Left colon (tissue), 2 donors: ENCODE results near the gene LRRC51. TPM values are rescaled to one million over a fixed set of nuclear protein-coding genes. Genes with fewer than 3 reads are reported as not detected.

Source experiments
- ATAC-seq: fragments of 200-7000 bp; cut with Tn5 transposase; one replicate; pipeline ENCODE4 v1.9.1; 2020; ENCODE audit warnings: mild to moderate bottlenecking, moderate library complexity
- DNase-seq, 2 donors: peaks; one replicate each; pipeline ENCODE4 v3.0.0-alpha.2; 2020
- intact Hi-C, 2 donors: fragments of 100-400 bp; cut with DNase I in 1 of 2; cut with micrococcal nuclease in 1 of 2; formaldehyde crosslinking; loops; one replicate each; pipeline versions ENCODE4 v1.11.2 to v1.14.0; 2022; cut with DNase I, micrococcal nuclease
- total RNA-seq, 2 donors: library from RNA; stranded (reverse); fragmentation: NEBNext Ultra II Directional; extraction: Animal tissue kit (Norgen Biotek cat#: 25700); gene quantifications; one replicate each; pipeline ENCODE4 v1.2.1, GENCODE V29; 2021
- donor health status: DM: no; HTN: no; CAD: no.
- donor health status: DM: yes; HTN: yes; CAD: no.

LRRC51 gene
- total RNA-seq, 2 donors from 2014 or later: 8.0 to 10.1 TPM

GRCh38 chr11:72100009-72100408, 19.4 kb downstream of the LRRC51 start:
- ATAC-seq (no peak), DNase-seq (no peak)

DNA sequence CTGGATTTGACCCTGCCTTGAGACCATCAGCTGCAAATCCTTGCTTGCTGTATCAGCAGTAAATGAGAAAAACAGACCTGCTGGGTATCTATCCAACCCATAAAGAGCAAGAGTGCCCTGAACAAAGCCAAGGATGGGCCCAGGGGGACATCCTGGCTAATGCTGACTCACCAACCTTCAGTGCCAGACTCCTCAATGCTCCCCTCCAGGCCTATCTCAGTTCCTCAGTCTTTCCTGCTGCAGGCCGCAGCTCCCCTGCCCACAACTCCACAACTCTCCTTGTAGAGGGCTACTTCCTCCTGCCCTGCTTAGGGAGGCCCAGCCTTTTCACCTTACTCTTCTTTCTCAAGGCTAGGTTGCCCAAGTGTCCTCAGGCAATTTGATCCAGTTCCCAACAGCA, 19.8 kb downstream of the LRRC51 start:
- DNase-seq (no peak), ATAC-seq (no peak)
- intact Hi-C loops: no loop called here

More at GRCh38 chr11:72100009-72100408, 19.4 kb downstream of the LRRC51 start:
- intact Hi-C loops: no loop called here

DNA sequence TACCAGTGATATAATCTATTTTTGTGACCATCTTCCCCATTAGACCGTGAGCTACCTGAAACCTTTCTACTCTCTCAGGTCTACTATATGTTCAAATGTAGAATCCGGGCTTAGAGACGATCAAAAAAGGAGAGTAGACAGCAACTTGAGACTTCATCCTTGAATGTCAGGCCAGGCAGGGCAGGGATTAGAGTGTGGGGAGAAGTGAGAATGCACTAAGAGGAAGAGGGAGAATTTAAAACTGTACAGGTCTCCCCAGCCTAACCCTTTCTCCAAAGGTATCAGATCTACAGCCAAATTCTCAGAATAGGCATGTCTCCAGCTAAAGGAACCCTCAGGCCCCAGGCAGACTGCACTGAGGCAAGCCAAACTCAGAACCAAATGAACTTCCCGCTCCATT, 21.5 kb downstream of the LRRC51 start:
- intact Hi-C loops: no loop called here
- ATAC-seq (peak; percentile 0), DNase-seq (no peak)

DNA sequence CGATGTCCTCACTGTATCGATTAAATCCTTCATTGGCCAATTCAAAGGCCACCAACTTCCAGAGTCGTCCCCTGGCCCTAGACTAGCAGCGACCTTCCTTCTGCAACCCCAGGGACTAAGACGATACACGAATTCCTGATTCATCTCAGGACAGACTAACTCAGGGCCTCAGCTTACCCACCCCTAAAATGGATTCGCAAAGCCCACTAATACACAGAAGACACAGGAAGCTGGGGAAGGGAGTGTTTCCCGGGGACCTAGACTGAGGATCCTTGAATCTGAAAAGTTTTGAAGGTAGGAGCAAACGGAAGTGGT, 21.9 kb downstream of the LRRC51 start:
- ATAC-seq: no peak
- no peak for DNase-seq
- intact Hi-C loops: no loop called here

DNA sequence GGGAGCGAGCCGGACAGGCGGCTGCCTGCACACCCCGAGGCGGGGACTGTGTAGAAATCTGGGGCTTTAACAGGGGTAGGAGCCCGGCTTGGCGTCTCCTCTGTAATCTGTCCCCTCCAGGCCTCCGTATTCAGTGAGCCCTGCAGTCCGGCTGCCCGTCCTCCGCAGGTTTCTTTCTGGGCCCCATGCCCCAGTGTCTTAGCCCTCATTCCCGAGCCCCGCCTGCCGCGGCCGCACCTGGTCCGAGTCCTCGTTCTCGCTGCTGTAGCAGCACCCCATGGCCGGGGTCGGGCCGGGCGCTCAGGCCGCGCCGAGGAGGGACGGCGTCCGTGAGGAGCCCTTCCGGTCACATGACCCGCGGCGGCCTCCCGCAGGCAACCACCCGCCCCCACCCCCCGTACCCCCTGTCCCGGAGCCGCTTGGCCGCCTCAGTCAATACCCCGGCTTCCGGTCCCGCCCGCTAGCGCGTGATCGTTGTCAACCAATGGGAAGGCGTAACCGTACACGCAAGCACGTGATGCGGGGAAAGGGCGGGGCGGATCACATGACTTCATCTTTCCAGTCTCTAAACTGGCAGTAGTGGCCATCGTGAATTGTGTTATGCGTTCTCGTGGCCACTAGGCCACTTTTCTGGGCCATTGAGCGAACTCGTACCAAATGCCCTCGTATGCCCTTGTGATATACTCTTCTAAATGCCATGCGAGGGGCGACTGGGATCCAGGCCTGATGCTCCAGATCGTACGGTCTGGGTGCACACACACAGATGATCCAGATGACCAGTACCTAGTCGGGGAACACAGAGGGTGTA, 22.5 kb downstream of the LRRC51 start, which contains the start of gene LAMTOR1:
TSS of gene LAMTOR1 (minus strand) at position 352 of the 808 bp plus-strand sequence. CDS start at position 279, 73 bp downstream.
- peak; percentile 97 for ATAC-seq
- intact Hi-C loops: no loop called here
- DNase-seq: peak; percentile 100

DNA sequence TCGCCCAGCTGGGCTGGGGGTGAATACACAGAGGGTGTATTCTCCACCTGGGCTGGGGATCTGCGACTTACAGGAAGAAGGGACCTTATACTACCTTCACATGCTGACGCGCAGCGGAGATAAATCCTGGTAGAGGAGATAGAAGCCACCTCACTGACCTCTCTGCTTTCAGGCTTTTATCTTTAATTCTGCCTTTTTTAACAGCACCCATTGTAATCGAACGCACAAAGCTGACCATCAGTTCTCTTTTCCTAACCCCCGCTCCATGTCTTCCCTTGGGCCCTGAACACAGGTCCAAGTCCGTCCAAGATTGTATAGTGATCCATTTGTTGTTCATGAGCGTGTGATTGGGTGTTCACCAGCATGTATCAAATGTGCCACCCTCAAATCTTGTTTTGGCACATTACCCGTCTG, 23.1 kb downstream of the LRRC51 start:
- ATAC-seq: no peak
- intact Hi-C loops: no loop called here
- DNase-seq: no peak

- DNase-seq: no peak
- intact Hi-C loops: no loop called here
- no peak for ATAC-seq
Measured at GRCh38 chr11:72105888-72106287, 25.2 kb downstream of the LRRC51 start, which contains the start of gene TOMT. Gene TOMT (plus strand): TSS chr11:72105924. CDS start chr11:72105952, 28 bp downstream.

DNA sequence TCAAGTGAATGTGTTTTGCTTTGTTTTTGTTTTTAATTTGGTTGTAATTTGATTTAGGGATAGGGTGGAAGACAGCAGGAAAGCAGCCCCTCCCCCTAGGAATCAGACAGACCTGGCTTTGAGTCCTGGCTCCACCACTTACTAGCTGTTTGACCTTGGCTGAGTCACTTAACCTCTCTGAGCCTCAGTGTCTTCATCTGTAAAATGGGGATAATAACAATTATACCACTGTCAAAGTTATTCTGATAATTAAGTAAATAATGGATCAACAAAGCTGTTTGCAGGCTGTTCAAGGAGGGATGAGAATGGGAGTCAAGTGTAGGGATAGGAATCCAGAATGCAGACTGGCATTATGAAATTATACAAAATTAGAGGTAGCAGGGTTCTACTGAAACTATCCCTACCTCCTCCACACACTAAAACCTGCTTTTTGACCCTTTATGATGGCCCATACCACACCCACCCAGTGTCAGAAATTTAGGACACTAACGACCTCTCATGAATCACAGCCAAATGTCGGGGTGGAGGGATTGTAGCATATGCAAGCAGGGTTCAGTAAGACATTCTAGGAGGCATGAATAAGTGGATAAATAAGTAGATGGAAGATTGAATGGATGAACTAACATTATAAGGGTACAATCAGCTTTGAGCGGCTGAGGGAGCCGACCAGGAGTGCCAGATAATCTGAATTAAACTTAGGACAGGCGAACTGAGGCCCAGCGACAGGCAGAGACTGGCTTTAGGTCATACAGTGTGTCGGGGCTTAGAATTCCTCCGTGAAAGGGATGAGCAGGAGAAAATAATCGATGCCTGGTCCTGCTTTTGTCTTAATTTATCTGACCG, 30.9 kb downstream of the LRRC51 start:
- ATAC-seq (no peak), DNase-seq (no peak)
- intact Hi-C loops: no loop called here

- DNase-seq (peak; percentile 99), ATAC-seq (peak; percentile 90)
- intact Hi-C loops: no loop called here
Measured at GRCh38 chr11:72112143-72112977, 31.7 kb downstream of the LRRC51 start, which contains the start of gene ANAPC15. Gene ANAPC15 (minus strand): TSS chr11:72112695. CDS start chr11:72111276, 1,419 bp downstream.

- intact Hi-C loops: no loop called here
- DNase-seq (no peak), ATAC-seq (no peak)
Measured at GRCh38 chr11:72112978-72113808, 32.5 kb downstream of the LRRC51 start.

- intact Hi-C loops: no loop called here
- DNase-seq (no peak), ATAC-seq (no peak)
Measured at GRCh38 chr11:72114570-72114969, 33.9 kb downstream of the LRRC51 start.

GRCh38 chr11:72116019-72116755, 35.5 kb downstream of the LRRC51 start:
- intact Hi-C loops: no loop called here
- DNase-seq (no peak), ATAC-seq (no peak)

DNA sequence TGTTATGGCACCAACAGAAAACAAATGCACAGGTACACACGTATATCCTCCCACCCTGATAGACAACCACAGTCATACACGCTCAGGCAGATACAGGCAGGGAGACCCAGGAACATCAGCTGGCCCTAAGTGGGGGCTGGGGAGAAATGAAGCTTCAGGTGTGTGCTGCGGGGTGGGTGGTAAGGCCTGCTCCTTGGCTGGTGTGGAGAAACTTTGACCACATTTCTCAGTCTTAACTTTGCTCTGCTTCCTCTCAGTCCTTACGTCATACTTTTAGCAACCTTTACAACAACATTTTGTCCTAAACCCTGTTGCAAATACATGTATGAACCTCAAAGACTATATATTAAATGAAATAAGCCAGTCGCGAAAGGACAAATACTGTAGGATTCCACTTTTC, 38.5 kb downstream of the LRRC51 start:
- ATAC-seq: no peak

DNA sequence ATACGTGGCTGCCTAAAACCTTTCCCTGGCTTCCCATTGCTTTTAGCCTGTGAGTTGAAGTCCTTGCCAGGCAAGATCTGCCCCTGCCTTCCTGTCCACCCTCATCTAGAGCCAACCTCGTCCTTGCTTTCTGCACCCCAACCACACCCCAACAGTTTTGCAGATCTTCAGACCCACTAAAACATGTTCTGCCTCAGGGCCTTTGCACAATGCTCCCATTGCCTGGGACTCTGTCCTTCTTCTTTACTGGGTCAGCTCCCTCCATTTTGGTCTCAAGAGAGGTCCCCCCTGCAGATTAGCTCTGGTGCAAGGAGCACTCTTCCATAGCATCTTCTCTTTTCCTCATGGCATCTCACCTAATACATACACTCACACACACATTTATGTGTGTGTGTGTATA, 40.3 kb downstream of the LRRC51 start:
- intact Hi-C loops: no loop called here
- ATAC-seq (no peak), DNase-seq (no peak)

More for the DNA sequence above, 38.5 kb downstream of the LRRC51 start:
- intact Hi-C loops: no loop called here
- no peak for DNase-seq

DNA sequence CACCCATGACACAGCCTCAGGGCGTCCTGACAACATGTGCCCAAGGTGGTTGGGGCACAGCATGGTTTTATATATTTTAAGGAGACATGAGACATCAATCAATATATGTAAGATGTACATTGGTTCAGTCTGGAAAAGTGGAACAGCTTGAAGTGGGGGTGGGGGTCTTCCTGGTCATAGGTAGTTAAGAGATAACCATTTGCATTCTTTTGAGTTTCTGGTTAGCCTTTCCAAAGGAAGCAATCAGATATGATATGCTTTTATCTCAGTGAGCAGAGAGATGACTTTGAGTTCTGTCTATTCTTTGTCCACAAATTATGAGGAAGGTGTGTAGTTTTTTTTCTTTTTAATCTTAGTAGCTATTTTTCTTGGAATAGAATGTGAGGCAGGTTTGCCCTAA, 42.0 kb downstream of the LRRC51 start:
- DNase-seq (no peak), ATAC-seq (no peak)
- intact Hi-C loops: no loop called here

- ATAC-seq: no peak
- DNase-seq: no peak
- intact Hi-C loops: no loop called here
Measured at GRCh38 chr11:72123117-72123653, 42.5 kb downstream of the LRRC51 start.

GRCh38 chr11:72124046-72124445, 43.4 kb downstream of the LRRC51 start:
- no peak for DNase-seq
- no peak for ATAC-seq

More at GRCh38 chr11:72124046-72124445, 43.4 kb downstream of the LRRC51 start:
- intact Hi-C loops: no loop called here
